ENCODE results near the gene SP4. TPM values are rescaled to one million over a fixed set of nuclear protein-coding genes. Genes with fewer than 3 reads are reported as not detected.

The SP4 gene
- 57.4 TPM for total RNA-seq

DNA sequence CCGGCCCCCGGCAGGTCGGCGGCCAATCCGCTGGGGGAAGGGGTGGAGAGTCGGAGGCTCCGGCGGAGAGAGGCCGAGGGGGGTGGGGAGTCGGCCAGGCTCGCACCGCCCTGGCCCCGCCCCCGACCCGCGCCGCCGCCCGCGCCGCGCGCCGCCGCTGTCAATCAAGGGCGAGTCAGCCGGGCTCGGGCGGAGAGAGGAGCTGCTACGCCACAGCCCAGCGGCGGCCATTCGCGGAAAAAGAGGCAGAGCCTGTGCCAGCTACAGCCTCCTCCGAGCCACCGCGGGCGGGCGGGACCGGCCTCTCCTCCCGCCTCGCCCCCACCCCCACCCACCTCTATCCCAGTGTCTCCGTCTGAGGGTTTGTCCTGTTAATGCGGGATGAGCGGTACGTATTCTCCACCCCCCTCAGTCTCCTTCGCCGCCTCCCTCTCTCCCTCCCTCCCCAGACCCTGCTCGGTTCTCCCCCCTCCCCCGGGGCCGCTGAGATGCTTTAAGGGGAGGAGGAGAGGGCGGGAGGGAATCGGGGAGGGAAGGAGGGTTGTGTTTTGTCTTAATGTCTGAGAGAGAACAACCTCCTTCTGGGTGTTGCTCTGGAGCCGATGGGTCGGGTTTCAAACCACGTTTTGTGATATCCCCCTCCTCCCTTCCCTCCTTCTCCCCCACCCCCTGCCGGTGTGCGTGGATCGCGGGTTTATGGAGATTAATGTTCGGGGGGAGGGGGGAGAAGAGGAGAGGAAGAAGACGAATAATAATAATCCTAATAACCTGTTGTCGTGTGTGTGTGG is at the start of gene SP4:
TSS of gene SP4 (plus strand) at position 213 of the 788 bp plus-strand sequence. CDS start at position 382, 169 bp downstream.

DNA sequence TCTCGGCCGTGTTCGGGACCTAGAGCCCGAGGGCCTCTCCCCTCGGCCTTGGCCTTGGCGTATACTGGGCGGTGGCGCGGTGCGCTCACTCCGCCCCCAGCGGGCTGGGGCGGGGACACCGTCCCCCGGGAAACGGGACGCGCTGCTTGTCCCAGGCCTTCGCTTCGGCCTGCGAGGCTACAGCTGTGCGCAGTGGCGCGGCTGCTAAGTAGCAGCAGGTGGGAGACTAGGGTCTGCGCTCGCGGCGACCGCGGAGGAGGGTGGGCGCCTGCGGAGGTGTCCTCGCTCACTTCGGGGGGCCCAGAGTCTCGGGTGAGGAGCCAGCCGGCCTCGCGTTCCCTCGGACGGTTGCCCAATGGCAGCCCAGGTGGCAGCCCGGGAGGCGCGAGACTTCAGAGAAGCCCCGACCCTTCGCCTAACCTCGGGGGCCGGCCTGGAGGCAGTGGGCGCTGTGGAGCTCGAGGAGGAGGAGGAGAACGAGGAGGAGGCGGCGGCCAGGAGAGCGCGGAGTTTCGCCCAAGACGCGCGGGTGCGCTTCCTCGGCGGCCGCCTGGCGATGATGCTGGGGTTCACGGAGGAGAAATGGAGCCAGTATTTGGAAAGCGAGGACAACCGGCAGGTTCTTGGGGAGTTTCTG is 115.1 kb downstream of the SP4 start, which contains the start of gene DNAH11:
TSS of gene DNAH11 (plus strand) at position 149 of the 637 bp plus-strand sequence. CDS start at position 356, 207 bp downstream.

Small RNA genes lying within 50 kb of the gene (small RNA-seq; reads per million reads assigned to genes)
- gene MIR1183, result not detected
- gene RNU1-15P, result not detected

Other genes with a start within 250 kb of the SP4 start
- 8.3 TPM for gene DNAH11, start 115.0 kb downstream of the SP4 start, total RNA-seq